HAP-1 (cell line): ENCODE measurements around the gene MARCHF3.

Experiments used
- DNase-seq, 2 experiments: peaks; one replicate each; pipeline ENCODE4 v3.0.0-alpha.2; 2016 to 2020; ENCODE audit warnings: low spot score in 2 of 2
- H3K27me3 ChIP-seq: fragments of 250-450 bp; sonication (Bioruptor Pico); 2 replicates; pipeline ENCODE4 v1.5.1; 2020; ENCODE audit warnings: low read depth, mild to moderate bottlenecking, moderate library complexity
- H3K36me3 ChIP-seq: fragments of 250-450 bp; sonication (Bioruptor Pico); replicated peaks from 2 replicates; pipeline ENCODE4 v1.5.1; 2020; ENCODE audit warnings: mild to moderate bottlenecking
- H3K4me1 ChIP-seq: fragments of 250-450 bp; sonication (Bioruptor Pico); 2 replicates; pipeline ENCODE4 v1.5.1; 2020; ENCODE audit warnings: mild to moderate bottlenecking
- H3K4me3 ChIP-seq: fragments of 250-450 bp; sonication (Bioruptor Pico); 2 replicates; pipeline ENCODE4 v1.5.1; 2020; ENCODE audit warnings: mild to moderate bottlenecking, moderate library complexity
- H3K9me3 ChIP-seq: fragments of 250-450 bp; sonication (Bioruptor Pico); 2 replicates; pipeline ENCODE4 v1.5.1; 2020; ENCODE audit warnings: mild to moderate bottlenecking, moderate library complexity
- in situ Hi-C: fragments of 300-500 bp; cut with MboI; formaldehyde crosslinking; loops from 3 replicates; pipeline ENCODE4 v1.14.3; 2020; ENCODE audit warnings: low sequenced_read_pairs, inconsistent platforms, mixed read lengths

Gene MARCHF3

GRCh38 chr5:127030259-127031146 lies at the start of gene MARCHF3:
MARCHF3 (minus strand) TSS chr5:127030558; CDS start chr5:126918171, 112,387 bp downstream.
- Histone ChIP-seq H3K4me1 (peaks cover 40% of the 10 kb centered on the region), H3K27me3 (no peaks in the 10 kb centered on the region), H3K4me3 (peak within 1 kb of the TSS; percentile 88), H3K36me3 (no peaks in the 10 kb centered on the region), H3K9me3 (no peaks in the 10 kb centered on the region)
- in situ Hi-C loops, result no loop called here
- DNase-seq, result peak; percentile 90 to 96

- no peaks in the 10 kb centered on the region for H3K4me1 ChIP-seq
- no peaks in the 10 kb centered on the region for H3K27me3 ChIP-seq
- no peaks in the 10 kb centered on the region for H3K9me3 ChIP-seq
- H3K4me3 ChIP-seq, result no peak overlapping the region
- no peaks in the 10 kb centered on the region for H3K36me3 ChIP-seq
- in situ Hi-C loops, result no loop called here
- peak in 1 of 2 experiments; percentile 13 for DNase-seq
These were observed 49.7 kb upstream of the MARCHF3 start for GRCh38 chr5:127079994-127080491.

- no peak for DNase-seq
- H3K4me3 ChIP-seq, result no peak overlapping the region
- no peaks in the 10 kb centered on the region for H3K36me3 ChIP-seq
- in situ Hi-C loops, result no loop called here
- H3K9me3 ChIP-seq, result no peaks in the 10 kb centered on the region
- no peaks in the 10 kb centered on the region for H3K27me3 ChIP-seq
- no peaks in the 10 kb centered on the region for H3K4me1 ChIP-seq
These were observed 47.0 kb upstream of the MARCHF3 start for GRCh38 chr5:127077366-127077765.

GRCh38 chr5:127076315-127077129 lies 46.2 kb upstream of the MARCHF3 start:
- Histone ChIP-seq H3K36me3 (no peaks in the 10 kb centered on the region), H3K27me3 (no peaks in the 10 kb centered on the region), H3K9me3 (no peaks in the 10 kb centered on the region), H3K4me1 (no peaks in the 10 kb centered on the region), H3K4me3 (no peak overlapping the region)
- in situ Hi-C loops, result no loop called here
- DNase-seq, result no peak

GRCh38 chr5:127074466-127074865 lies 44.1 kb upstream of the MARCHF3 start:
- Histone ChIP-seq H3K9me3 (no peaks in the 10 kb centered on the region), H3K27me3 (no peaks in the 10 kb centered on the region), H3K4me3 (no peak overlapping the region), H3K4me1 (no peaks in the 10 kb centered on the region), H3K36me3 (no peaks in the 10 kb centered on the region)
- DNase-seq, result no peak
- in situ Hi-C loops, result no loop called here

- Histone ChIP-seq H3K4me3 (no peak within 1 kb of the TSS), H3K36me3 (no peaks in the 10 kb centered on the region), H3K27me3 (no peaks in the 10 kb centered on the region), H3K4me1 (no peaks in the 10 kb centered on the region), H3K9me3 (no peaks in the 10 kb centered on the region)
- no peak for DNase-seq
- in situ Hi-C loops, result no loop called here
These were observed 42.8 kb upstream of the MARCHF3 start, which contains the start of gene C5orf63 for GRCh38 chr5:127072861-127073846. C5orf63 (minus strand) TSS chr5:127073502; CDS start chr5:127058995, 14,507 bp downstream.

GRCh38 chr5:127070243-127070642 lies 39.9 kb upstream of the MARCHF3 start:
- no peaks in the 10 kb centered on the region for H3K27me3 ChIP-seq
- H3K4me3 ChIP-seq, result no peak overlapping the region
- no peaks in the 10 kb centered on the region for H3K4me1 ChIP-seq
- H3K9me3 ChIP-seq, result no peaks in the 10 kb centered on the region
- no peak for DNase-seq
- no peaks in the 10 kb centered on the region for H3K36me3 ChIP-seq
- in situ Hi-C loops, result no loop called here

GRCh38 chr5:127068493-127069214 lies 38.3 kb upstream of the MARCHF3 start:
- peak in 1 of 2 experiments; percentile 23 for DNase-seq
- in situ Hi-C loops, result no loop called here

GRCh38 chr5:127066721-127067120 lies 36.4 kb upstream of the MARCHF3 start:
- no peak overlapping the region for H3K4me3 ChIP-seq
- DNase-seq, result no peak
- H3K27me3 ChIP-seq, result no peaks in the 10 kb centered on the region
- in situ Hi-C loops, result no loop called here
- no peaks in the 10 kb centered on the region for H3K9me3 ChIP-seq
- H3K4me1 ChIP-seq, result no peaks in the 10 kb centered on the region
- no peaks in the 10 kb centered on the region for H3K36me3 ChIP-seq

More at GRCh38 chr5:127068493-127069214, 38.3 kb upstream of the MARCHF3 start:
- H3K4me1 ChIP-seq, result no peaks in the 10 kb centered on the region
- no peak overlapping the region for H3K4me3 ChIP-seq
- H3K36me3 ChIP-seq, result no peaks in the 10 kb centered on the region
- no peaks in the 10 kb centered on the region for H3K27me3 ChIP-seq
- no peaks in the 10 kb centered on the region for H3K9me3 ChIP-seq

- Histone ChIP-seq H3K36me3 (no peaks in the 10 kb centered on the region), H3K9me3 (no peaks in the 10 kb centered on the region), H3K4me1 (no peaks in the 10 kb centered on the region), H3K27me3 (no peaks in the 10 kb centered on the region), H3K4me3 (no peak overlapping the region)
- DNase-seq, result no peak
- in situ Hi-C loops, result no loop called here
These were observed 34.0 kb upstream of the MARCHF3 start for GRCh38 chr5:127064253-127064840.

GRCh38 chr5:127063257-127063913 lies 33.0 kb upstream of the MARCHF3 start:
- in situ Hi-C loops, result no loop called here
- H3K36me3 ChIP-seq, result no peaks in the 10 kb centered on the region
- H3K4me1 ChIP-seq, result no peaks in the 10 kb centered on the region
- H3K9me3 ChIP-seq, result no peaks in the 10 kb centered on the region
- no peak for DNase-seq
- no peak overlapping the region for H3K4me3 ChIP-seq
- no peaks in the 10 kb centered on the region for H3K27me3 ChIP-seq

- DNase-seq, result no peak
- in situ Hi-C loops, result no loop called here
- no peaks in the 10 kb centered on the region for H3K36me3 ChIP-seq
- H3K4me1 ChIP-seq, result no peaks in the 10 kb centered on the region
- no peak overlapping the region for H3K4me3 ChIP-seq
- H3K27me3 ChIP-seq, result no peaks in the 10 kb centered on the region
- no peaks in the 10 kb centered on the region for H3K9me3 ChIP-seq
These were observed 31.6 kb upstream of the MARCHF3 start for GRCh38 chr5:127061956-127062355.
